GM13976 (cell line): ENCODE data around the gene MVB12B.

Experiments used
- DNase-seq: peaks from one replicate; pipeline ENCODE4 v3.0.0; 2012; ENCODE audit warnings: low spot score
- in situ Hi-C: fragments of 300-500 bp; cut with MboI; formaldehyde crosslinking; loops from one replicate; pipeline ENCODE4 v1.12.0; 2022; ENCODE audit warnings: low sequenced_read_pairs, mixed read lengths, inconsistent platforms; ENCODE audit not compliant: unreplicated experiment
- TF ChIP-seq, protein P1 (sequence below): IDR thresholded peaks from 2 replicates; pipeline ENCODE4 v1.5.1; 2012; ENCODE audit warnings: borderline replicate concordance, mild to moderate bottlenecking; ENCODE audit not compliant: insufficient read depth; ENCODE audit errors: extremely low read depth, missing control alignments, control extremely low read depth

The MVB12B gene

DNA sequence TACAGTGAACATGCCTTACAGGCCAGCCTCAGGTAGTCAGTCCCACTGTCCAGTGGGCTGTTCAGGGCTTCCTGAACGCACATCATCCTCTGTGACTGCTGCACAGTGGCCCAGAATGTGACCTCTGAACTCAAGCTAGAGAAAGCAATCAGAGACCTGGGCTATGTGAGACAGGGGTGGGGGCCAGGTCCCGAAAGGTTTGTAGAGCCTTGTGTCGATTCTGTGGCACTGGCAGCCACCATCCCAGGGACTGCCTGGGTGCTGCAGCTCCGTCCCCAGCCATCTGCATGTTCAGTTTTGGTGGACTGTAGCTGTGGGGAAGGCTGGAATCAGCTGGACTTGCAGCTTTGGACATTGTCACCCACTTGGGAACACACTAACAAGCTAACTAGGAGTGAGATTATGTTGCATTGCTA lies 47.7 kb downstream of the MVB12B start:
- in situ Hi-C loops = no loop called here
- TF ChIP-seq, protein P1, sequence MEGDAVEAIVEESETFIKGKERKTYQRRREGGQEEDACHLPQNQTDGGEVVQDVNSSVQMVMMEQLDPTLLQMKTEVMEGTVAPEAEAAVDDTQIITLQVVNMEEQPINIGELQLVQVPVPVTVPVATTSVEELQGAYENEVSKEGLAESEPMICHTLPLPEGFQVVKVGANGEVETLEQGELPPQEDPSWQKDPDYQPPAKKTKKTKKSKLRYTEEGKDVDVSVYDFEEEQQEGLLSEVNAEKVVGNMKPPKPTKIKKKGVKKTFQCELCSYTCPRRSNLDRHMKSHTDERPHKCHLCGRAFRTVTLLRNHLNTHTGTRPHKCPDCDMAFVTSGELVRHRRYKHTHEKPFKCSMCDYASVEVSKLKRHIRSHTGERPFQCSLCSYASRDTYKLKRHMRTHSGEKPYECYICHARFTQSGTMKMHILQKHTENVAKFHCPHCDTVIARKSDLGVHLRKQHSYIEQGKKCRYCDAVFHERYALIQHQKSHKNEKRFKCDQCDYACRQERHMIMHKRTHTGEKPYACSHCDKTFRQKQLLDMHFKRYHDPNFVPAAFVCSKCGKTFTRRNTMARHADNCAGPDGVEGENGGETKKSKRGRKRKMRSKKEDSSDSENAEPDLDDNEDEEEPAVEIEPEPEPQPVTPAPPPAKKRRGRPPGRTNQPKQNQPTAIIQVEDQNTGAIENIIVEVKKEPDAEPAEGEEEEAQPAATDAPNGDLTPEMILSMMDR = no peak
- no peak for DNase-seq

DNA sequence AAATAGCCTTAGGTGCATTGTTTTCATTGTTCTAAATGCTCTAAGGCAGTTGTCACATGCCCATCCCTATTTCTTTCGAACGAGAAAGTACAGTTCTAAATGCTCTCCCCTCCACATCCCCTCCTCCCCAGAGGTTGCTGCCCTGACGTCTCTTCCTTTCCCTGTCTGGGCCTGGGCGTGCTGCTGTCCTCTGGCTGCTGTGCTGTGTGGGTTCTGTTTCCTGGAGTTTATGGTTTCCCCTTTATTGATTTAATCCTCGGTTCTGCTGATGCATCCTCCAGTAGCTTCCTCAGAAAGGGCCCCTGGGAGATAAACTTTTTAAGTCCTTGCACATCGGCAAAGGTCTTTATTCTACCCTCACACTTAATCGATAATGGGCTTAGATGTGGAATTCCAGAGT lies 48.8 kb downstream of the MVB12B start:
- no peak for DNase-seq
- TF ChIP-seq, protein P1 = no peak
- in situ Hi-C loops = no loop called here

DNA sequence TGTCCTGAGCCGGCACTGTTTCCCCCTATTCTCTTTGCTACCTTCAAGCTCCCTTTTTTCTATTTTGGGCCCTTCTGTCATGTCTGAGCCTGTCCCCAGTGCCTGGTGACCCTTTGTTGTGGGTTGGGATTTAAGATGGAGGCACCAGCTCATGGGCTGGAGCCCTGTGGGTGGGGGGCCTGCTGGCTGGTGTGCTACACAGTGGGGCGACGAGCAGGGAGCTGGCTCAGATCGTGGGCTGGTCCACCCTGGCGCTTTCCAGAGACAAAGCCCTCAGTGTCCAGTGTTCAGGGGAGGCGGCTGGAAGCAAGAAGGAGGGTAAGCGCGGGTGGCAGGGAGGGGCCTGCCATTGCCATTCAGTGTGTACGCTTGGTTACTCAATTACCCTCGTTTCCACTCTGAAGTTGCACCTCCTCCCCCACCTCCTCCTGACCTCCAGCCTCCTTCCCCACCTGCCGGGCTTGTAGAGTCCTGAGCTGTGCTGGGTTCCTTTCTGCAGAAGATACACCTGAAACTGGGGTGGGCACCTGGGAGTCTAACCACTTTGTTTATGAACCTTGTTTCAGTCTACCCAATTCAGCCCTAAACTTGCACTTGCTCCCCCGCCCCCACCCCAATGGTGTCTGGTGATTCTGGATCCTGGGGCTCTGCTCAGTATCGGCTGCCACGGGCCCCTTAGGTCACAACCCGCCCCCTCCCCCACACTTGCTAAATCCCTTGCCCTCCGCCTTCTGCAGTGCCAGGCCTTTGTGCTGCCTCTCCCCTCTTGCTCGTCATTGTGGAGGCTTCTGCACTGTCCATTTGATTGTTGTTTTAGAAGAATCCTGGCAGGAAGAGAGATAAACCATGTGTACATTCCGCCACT lies 49.9 kb downstream of the MVB12B start:
- TF ChIP-seq, protein P1 = no peak
- in situ Hi-C loops = no loop called here
- DNase-seq = no peak

DNA sequence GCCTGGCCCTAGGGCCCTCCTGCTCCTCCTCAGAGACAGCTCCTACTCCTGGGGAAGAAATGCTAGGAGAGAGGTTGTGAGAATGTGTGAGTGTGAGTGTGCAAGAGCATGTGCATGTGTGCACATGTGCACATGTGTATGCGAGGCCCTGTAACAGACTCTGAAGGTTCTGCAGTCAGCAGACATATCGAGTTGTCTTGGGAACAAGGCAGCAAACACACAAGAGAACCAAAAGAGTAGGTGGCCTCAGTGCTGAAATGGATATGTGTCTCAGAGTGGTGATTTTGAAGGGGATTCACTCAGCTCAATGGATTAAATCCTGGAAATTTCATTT lies 50.5 kb downstream of the MVB12B start:
- no peak for DNase-seq
- in situ Hi-C loops = no loop called here
- TF ChIP-seq, protein P1 = no peak

DNA sequence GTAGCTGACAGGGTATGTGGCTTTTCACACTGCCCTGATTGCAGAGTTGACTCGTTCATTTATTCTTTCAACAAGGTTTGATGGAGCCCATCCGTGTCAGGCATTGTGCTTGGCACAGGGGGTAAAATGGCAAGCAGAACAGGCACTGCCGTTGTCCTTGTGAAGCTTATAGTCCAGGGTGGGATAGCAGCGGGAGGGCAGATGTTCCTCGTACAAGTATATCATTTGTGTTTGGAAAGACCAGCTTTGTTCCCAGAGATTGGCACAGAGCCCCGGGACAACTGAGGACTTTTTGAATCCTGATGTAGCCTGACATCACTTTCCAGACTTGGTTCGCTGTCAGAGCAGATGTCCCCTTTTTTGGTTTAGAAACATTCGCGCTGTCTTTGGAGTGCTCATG lies 50.9 kb downstream of the MVB12B start:
- TF ChIP-seq, protein P1 = no peak
- DNase-seq = no peak
- in situ Hi-C loops = no loop called here

DNA sequence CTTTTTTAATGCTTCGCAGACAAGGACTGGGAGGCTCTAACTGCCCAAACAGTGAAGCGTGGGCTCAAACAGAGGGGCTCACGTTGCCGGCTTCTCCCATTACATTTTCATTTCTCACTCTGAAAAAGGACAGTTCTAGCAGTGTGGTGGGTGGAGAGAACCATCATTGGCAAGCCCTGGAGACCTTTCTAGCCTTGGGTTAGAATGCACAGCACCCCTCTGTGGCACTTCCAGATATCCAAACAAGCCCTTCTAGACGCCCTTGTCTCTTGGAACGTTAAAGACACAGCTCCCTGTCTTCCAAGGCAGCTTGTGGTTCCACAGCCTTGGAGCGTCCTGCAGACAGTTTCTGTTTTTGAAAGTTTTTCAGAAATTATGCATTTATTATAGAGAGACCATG lies 52.1 kb downstream of the MVB12B start:
- no peak for DNase-seq
- in situ Hi-C loops = no loop called here
- TF ChIP-seq, protein P1 = no peak
